ENCODE results near the gene PRAMEF14. TPM values are rescaled to one million over a fixed set of nuclear protein-coding genes. Genes with fewer than 3 reads are reported as not detected.
"Not testable (repeated sequence)": the region's sequence is repeated elsewhere in the genome, so short reads cannot be mapped to it uniquely, and the experiment has no call there.

The PRAMEF14 gene, protein sequence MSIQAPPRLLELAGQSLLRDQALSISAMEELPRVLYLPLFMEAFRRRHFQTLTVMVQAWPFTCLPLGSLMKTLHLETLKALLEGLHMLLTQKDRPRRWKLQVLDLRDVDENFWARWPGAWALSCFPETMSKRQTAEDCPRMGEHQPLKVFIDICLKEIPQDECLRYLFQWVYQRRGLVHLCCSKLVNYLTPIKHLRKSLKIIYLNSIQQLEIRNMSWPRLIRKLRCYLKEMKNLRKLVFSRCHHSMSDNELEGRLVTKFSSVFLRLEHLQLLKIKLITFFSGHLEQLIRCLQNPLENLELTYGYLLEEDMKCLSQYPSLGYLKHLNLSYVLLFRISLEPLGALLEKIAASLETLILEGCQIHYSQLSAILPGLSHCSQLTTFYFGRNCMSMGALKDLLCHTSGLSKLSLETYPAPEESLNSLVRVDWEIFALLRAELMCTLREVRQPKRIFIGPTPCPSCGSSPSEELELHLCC
- total RNA-seq: not detected

DNA sequence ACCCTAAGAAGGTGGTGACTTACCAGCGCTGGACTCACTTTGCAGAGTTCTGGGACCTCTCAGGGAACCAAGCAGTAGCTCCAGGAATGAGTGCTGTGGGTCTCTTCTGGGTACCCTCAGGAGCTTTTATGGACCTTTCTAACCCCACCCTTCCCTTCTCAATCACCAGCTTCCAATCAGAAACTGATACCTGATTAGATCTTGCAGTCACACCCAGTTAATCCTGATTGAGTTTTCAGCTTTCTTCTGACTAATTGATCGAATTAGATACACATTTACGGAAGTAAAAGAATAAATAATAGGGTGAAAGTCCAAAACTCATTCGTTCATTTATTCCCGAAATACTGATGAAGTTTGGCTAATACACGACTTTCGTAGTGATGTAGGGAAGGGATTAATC, at the start of gene PRAMEF14:
Gene PRAMEF14, minus strand, starts transcription at position 101 of the 400 bp plus-strand sequence. CDS start 1,820 bp downstream, outside the sequence.
- H3K27ac ChIP-seq; H3K27me3 ChIP-seq; H3K4me1 ChIP-seq; DNase-seq; H3K36me3 ChIP-seq; intact Hi-C loops (cut with DNase I); H3K9me3 ChIP-seq; H3K9ac ChIP-seq (ENCODE audit: low read depth in 2 of 2, low read length in 2 of 2); H3K4me3 ChIP-seq: not testable (repeated sequence)

GRCh38 chr1:13395311-13395710, 48.4 kb upstream of the PRAMEF14 start:
- H3K4me1 ChIP-seq; H3K9me3 ChIP-seq; H3K27me3 ChIP-seq; H3K27ac ChIP-seq; intact Hi-C loops (cut with DNase I); H3K9ac ChIP-seq (ENCODE audit: low read depth in 2 of 2, low read length in 2 of 2); H3K36me3 ChIP-seq; H3K4me3 ChIP-seq; DNase-seq: not testable (repeated sequence)

GRCh38 chr1:13394761-13395160, 47.8 kb upstream of the PRAMEF14 start:
- H3K4me3 ChIP-seq; DNase-seq; H3K36me3 ChIP-seq; H3K9me3 ChIP-seq; H3K27ac ChIP-seq; H3K27me3 ChIP-seq; intact Hi-C loops (cut with DNase I); H3K4me1 ChIP-seq; H3K9ac ChIP-seq (ENCODE audit: low read depth in 2 of 2, low read length in 2 of 2): not testable (repeated sequence)

- H3K4me1 ChIP-seq; H3K36me3 ChIP-seq; DNase-seq; H3K4me3 ChIP-seq; H3K9ac ChIP-seq (ENCODE audit: low read depth in 2 of 2, low read length in 2 of 2); H3K27ac ChIP-seq; intact Hi-C loops (cut with DNase I); H3K27me3 ChIP-seq; H3K9me3 ChIP-seq: not testable (repeated sequence)
Measured at GRCh38 chr1:13393004-13393403, 46.1 kb upstream of the PRAMEF14 start.

GRCh38 chr1:13389332-13389731, 42.4 kb upstream of the PRAMEF14 start, which contains the start of gene PRAMEF17:
TSS of gene PRAMEF17 (plus strand) at chr1:13389632. CDS start at chr1:13389658, 26 bp downstream.
- H3K27ac ChIP-seq; H3K36me3 ChIP-seq; H3K4me3 ChIP-seq; H3K9me3 ChIP-seq; intact Hi-C loops (cut with DNase I); H3K4me1 ChIP-seq; H3K27me3 ChIP-seq; H3K9ac ChIP-seq (ENCODE audit: low read depth in 2 of 2, low read length in 2 of 2); DNase-seq: not testable (repeated sequence)

DNA sequence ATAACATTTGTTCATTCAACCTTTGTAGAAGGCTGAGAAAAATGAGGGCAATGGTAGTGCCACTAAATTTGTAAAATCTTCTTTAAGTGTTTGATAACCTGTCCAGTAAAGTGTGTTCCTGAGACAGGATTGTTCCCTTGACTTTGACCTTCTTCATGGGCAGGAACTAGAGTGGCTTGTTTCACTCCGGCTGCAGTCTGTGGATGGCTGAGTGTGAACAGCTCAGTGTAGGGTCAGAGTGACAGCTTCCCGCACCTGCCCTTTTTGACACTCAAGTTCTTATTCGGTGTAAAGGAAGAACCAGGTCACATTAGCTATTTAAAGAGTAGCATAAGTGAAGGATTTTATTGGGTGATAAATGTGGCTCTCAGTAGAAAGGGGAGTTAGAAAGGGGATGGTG, 33.4 kb upstream of the PRAMEF14 start:
- DNase-seq; H3K9ac ChIP-seq (ENCODE audit: low read depth in 2 of 2, low read length in 2 of 2); intact Hi-C loops (cut with DNase I); H3K4me1 ChIP-seq; H3K9me3 ChIP-seq; H3K27ac ChIP-seq; H3K27me3 ChIP-seq; H3K36me3 ChIP-seq; H3K4me3 ChIP-seq: not testable (repeated sequence)

DNA sequence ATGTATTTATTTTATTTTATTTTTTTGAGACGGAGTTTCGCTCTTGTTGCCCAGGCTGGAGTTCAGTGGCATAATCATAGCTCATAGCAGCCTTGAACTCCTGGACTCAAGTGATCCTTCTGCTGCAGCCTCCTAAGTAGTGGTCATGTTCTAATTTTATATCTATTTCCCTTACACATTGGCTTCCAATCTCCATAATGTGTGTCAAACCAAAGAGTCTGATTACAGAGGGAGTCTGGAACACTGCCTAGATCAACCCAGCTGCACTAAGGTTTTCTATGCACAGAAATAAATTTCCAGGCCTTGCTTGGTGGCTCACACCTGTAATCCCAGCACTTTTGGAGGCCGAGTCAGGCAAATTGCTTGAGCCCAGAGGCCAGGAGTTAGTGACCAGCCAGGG, 32.0 kb upstream of the PRAMEF14 start:
- H3K4me3 ChIP-seq; H3K4me1 ChIP-seq; H3K9ac ChIP-seq (ENCODE audit: low read depth in 2 of 2, low read length in 2 of 2); H3K36me3 ChIP-seq; intact Hi-C loops (cut with DNase I); DNase-seq; H3K27me3 ChIP-seq; H3K9me3 ChIP-seq; H3K27ac ChIP-seq: not testable (repeated sequence)

GRCh38 chr1:13368544-13368943, 21.6 kb upstream of the PRAMEF14 start:
- H3K27me3 ChIP-seq, H3K36me3 ChIP-seq: not testable (repeated sequence)

GRCh38 chr1:13366536-13366935, 19.6 kb upstream of the PRAMEF14 start:
- not testable (repeated sequence) for H3K9me3 ChIP-seq, H3K27ac ChIP-seq

More at GRCh38 chr1:13368544-13368943, 21.6 kb upstream of the PRAMEF14 start:
- H3K4me3 ChIP-seq; H3K4me1 ChIP-seq; H3K9me3 ChIP-seq; H3K27ac ChIP-seq; intact Hi-C loops (cut with DNase I); H3K9ac ChIP-seq (ENCODE audit: low read depth in 2 of 2, low read length in 2 of 2): not testable (repeated sequence)
- peak; percentile 24 for DNase-seq

DNA sequence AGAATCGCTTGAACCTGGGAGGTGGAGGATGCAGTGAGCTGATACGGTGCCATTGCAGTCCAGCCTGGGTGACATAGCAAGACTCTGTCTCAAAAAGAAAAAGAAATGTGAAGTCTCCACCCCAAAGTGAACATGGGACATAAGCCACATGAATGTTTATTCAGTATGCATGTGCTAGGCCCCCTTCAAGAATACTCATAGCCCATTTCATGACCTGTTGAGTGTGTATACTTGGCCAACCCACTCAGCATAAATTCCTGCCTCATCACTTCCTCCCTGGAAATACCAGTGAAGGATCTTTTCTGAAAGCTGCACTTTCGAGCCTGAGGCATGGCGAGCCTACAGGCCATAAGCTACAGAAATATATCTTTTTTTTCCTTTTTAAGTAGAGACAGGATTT, 18.0 kb upstream of the PRAMEF14 start:
- H3K27me3 ChIP-seq; H3K27ac ChIP-seq; H3K9ac ChIP-seq (ENCODE audit: low read depth in 2 of 2, low read length in 2 of 2); H3K36me3 ChIP-seq; H3K4me3 ChIP-seq; intact Hi-C loops (cut with DNase I); DNase-seq; H3K9me3 ChIP-seq; H3K4me1 ChIP-seq: not testable (repeated sequence)

More at GRCh38 chr1:13366536-13366935, 19.6 kb upstream of the PRAMEF14 start:
- intact Hi-C loops (cut with DNase I); H3K27me3 ChIP-seq; H3K9ac ChIP-seq (ENCODE audit: low read depth in 2 of 2, low read length in 2 of 2); H3K4me1 ChIP-seq; H3K36me3 ChIP-seq; DNase-seq; H3K4me3 ChIP-seq: not testable (repeated sequence)

- H3K36me3 ChIP-seq; DNase-seq; H3K9ac ChIP-seq (ENCODE audit: low read depth in 2 of 2, low read length in 2 of 2); H3K27me3 ChIP-seq; H3K9me3 ChIP-seq; intact Hi-C loops (cut with DNase I); H3K4me3 ChIP-seq; H3K27ac ChIP-seq; H3K4me1 ChIP-seq: not testable (repeated sequence)
Measured at GRCh38 chr1:13362364-13362763, 15.4 kb upstream of the PRAMEF14 start.
